GM23338 (cell line): ENCODE data around the gene LPGAT1. TPM values are rescaled to one million over a fixed set of nuclear protein-coding genes. Genes with fewer than 3 reads are reported as not detected.
A peak's percentile ranks its signal among the peaks of the same experiment; 100 is the strongest.

Experiments used
- ATAC-seq: fragments of 200-7000 bp; cut with Tn5 transposase; 3 replicates; pipeline ENCODE4 v1.9.1; 2020
- DNase-seq: peaks from one replicate; pipeline ENCODE4 v3.0.0-alpha.2; 2015; ENCODE audit warnings: low spot score
- H2AFZ ChIP-seq: fragments of 200-600 bp; sonication (generic); 2 replicates; pipeline ENCODE4 v1.8.0; 2016; ENCODE audit warnings: antibody characterized with exemption, mild to moderate bottlenecking, moderate library complexity
- H3F3A ChIP-seq: fragments of 200-600 bp; sonication (generic); replicated peaks from 2 replicates; pipeline ENCODE4 v1.8.0; 2017; ENCODE audit warnings: antibody characterized with exemption, mixed run types, low read depth
- H3K27ac ChIP-seq: fragments of 200-600 bp; sonication (generic); 2 replicates; pipeline ENCODE4 v1.6.1; 2016; ENCODE audit warnings: low read depth
- H3K27me3 ChIP-seq: fragments of 200-600 bp; sonication (generic); 2 replicates; pipeline ENCODE4 v1.8.0; 2016; ENCODE audit warnings: mild to moderate bottlenecking, mixed run types, moderate library complexity; ENCODE audit not compliant: insufficient read depth
- H3K36me3 ChIP-seq: fragments of 200-600 bp; sonication (generic); 2 replicates; pipeline ENCODE4 v1.8.0; 2016; ENCODE audit warnings: mild to moderate bottlenecking; ENCODE audit not compliant: insufficient read depth
- H3K4me1 ChIP-seq: fragments of 200-600 bp; sonication (generic); 2 replicates; pipeline ENCODE4 v1.8.0; 2016; ENCODE audit warnings: mild to moderate bottlenecking, moderate library complexity; ENCODE audit not compliant: insufficient read depth
- H3K4me2 ChIP-seq: fragments of 200-600 bp; sonication (generic); 2 replicates; pipeline ENCODE4 v1.7.1; 2017; ENCODE audit warnings: mixed run types
- H3K4me3 ChIP-seq: fragments of 200-600 bp; sonication (generic); 2 replicates; pipeline ENCODE4 v1.6.1; 2016; ENCODE audit warnings: mixed run types
- H3K79me2 ChIP-seq: fragments of 200-600 bp; sonication (generic); replicated peaks from 2 replicates; pipeline ENCODE4 v1.8.0; 2017; ENCODE audit warnings: mild to moderate bottlenecking; ENCODE audit not compliant: insufficient read depth
- H3K9me2 ChIP-seq: fragments of 200-600 bp; sonication (generic); 2 replicates; pipeline ENCODE4 v1.8.0; 2017; ENCODE audit not compliant: insufficient read depth
- H4K20me1 ChIP-seq: fragments of 200-600 bp; sonication (generic); replicated peaks from 2 replicates; pipeline ENCODE4 v1.8.0; 2017; ENCODE audit warnings: mild to moderate bottlenecking; ENCODE audit not compliant: insufficient read depth
- H3K27ac Mint-ChIP-seq: 2 replicates; pipeline ENCODE4 v1.8.0; 2020; ENCODE audit warnings: inconsistent platforms, mild to moderate bottlenecking, moderate library complexity, mixed read lengths
- H3K27me3 Mint-ChIP-seq: 3 replicates; pipeline ENCODE4 v1.8.0; 2022; ENCODE audit warnings: low read depth, mild to moderate bottlenecking, moderate library complexity, mixed read lengths, inconsistent platforms; ENCODE audit not compliant: insufficient read depth, poor library complexity
- H3K36me3 Mint-ChIP-seq: 3 replicates; pipeline ENCODE4 v1.8.0; 2021; ENCODE audit warnings: low read depth, mild to moderate bottlenecking, inconsistent platforms, moderate library complexity, mixed read lengths
- H3K4me1 Mint-ChIP-seq: 3 replicates; pipeline ENCODE4 v1.8.0; 2020; ENCODE audit warnings: mild to moderate bottlenecking, inconsistent platforms, mixed read lengths
- H3K4me3 Mint-ChIP-seq: 3 replicates; pipeline ENCODE4 v1.8.0; 2021; ENCODE audit warnings: moderate library complexity, mild to moderate bottlenecking, inconsistent platforms, mixed read lengths
- H3K9me3 Mint-ChIP-seq: 3 replicates; pipeline ENCODE4 v1.8.0; 2020; ENCODE audit warnings: moderate library complexity, mild to moderate bottlenecking, inconsistent platforms, mixed read lengths
- CREB1 ChIP-seq: fragments of 250-450 bp; sonication (Bioruptor Pico); IDR thresholded peaks from 2 replicates; pipeline ENCODE4 v1.5.0; 2020; ENCODE audit warnings: low read depth, mild to moderate bottlenecking, moderate library complexity
- EZH2phosphoT487 ChIP-seq: fragments of 200-600 bp; sonication (generic); IDR thresholded peaks from one replicate; pipeline ENCODE4 v1.8.1; 2018; ENCODE audit warnings: antibody characterized with exemption; ENCODE audit not compliant: unreplicated experiment
- JUNB ChIP-seq: IDR thresholded peaks from one replicate; pipeline ENCODE4 v1.6.1; 2016; ENCODE audit warnings: antibody characterized with exemption; ENCODE audit not compliant: unreplicated experiment
- POLR2AphosphoS5 ChIP-seq: IDR thresholded peaks from 2 replicates; pipeline ENCODE4 v1.6.1; 2016; ENCODE audit warnings: antibody characterized with exemption, low read depth
- STAT1 ChIP-seq: IDR thresholded peaks from one replicate; pipeline ENCODE4 v1.6.1; 2016; ENCODE audit warnings: antibody characterized with exemption; ENCODE audit not compliant: unreplicated experiment
- ZNF331 ChIP-seq: fragments of 250-450 bp; sonication (Bioruptor Pico); IDR thresholded peaks from 2 replicates; pipeline ENCODE4 v1.5.0; 2020; ENCODE audit warnings: low read depth, mild to moderate bottlenecking, moderate library complexity
- polyA plus RNA-seq: library from polyadenylated mRNA; unstranded; fragments of >200 nt; fragmentation: Nextera tagmentation; extraction: Ambion mirVana; gene quantifications from 2 replicates; pipeline ENCODE4 v1.2.1, GENCODE V29; 2016
- total RNA-seq: library from RNA; depleted of rRNA; stranded (reverse); fragments of >200 nt; shearing (Covaris generic); gene quantifications from 2 replicates; pipeline ENCODE4 v1.2.3, GENCODE V29; 2014
- TF ChIP-seq, protein P1 (sequence below), 2 experiments: fragments of 200-600 bp in 1 of 2; sonication (generic) in 1 of 2; conservative IDR thresholded peaks; 2 replicates each; pipeline versions ENCODE4 v1.5.1 to v1.6.1; 2016 to 2017; ENCODE audit warnings: antibody characterized with exemption in 2 of 2, low read depth in 2 of 2, mild to moderate bottlenecking in 2 of 2, moderate library complexity in 1 of 2
- TF ChIP-seq, protein P2 (sequence below): IDR thresholded peaks from 2 replicates; pipeline ENCODE4 v1.6.1; 2016; ENCODE audit warnings: antibody characterized with exemption

Gene LPGAT1
- total and polyA plus RNA-seq, 2 experiments from 2014 or later, result 3.3 to 16.4 TPM

DNA sequence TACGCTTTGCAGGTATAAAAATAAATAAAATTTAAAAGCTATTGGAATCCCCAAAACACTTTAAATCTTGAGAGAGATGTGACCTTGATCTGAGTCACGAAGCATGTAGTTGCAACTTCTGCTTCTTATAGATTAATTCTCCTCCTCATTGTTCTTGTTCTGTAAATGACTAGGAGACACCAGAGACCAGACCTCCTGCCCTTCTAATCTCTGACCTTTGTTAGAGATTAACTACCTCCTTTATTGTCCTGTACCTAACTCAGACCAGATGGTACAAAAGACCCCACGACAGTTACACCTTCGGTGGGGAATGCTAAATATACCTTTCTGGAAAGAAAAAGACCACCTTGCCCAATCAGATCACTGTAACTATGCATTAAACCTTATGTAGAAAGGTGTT, 78.2 kb downstream of the LPGAT1 start:
- H3K4me3 ChIP-seq, result no peak overlapping the region
- Mint-ChIP-seq H3K4me3 (no peak overlapping the region), H3K27me3 (no peaks in the 10 kb centered on the region), H3K27ac (peak overlapping the region; percentile 76; the same call in 1 of the 2 replicates), H3K9me3 (peaks cover 1% of the 10 kb centered on the region; the same call in 2 of the 3 replicates), H3K4me1 (peaks cover 14% of the 10 kb centered on the region), H3K36me3 (peaks cover 3% of the 10 kb centered on the region; the same call in 1 of the 3 replicates)
- no peaks in the 10 kb centered on the region for H3K4me1 ChIP-seq
- no peaks in the 10 kb centered on the region for H4K20me1 ChIP-seq
- ATAC-seq (no peak; the same call in 2 of the 3 replicates), DNase-seq (no peak)
- no peaks in the 10 kb centered on the region for H3F3A ChIP-seq
- H3K4me2 ChIP-seq, result no peak overlapping the region
- no peaks in the 10 kb centered on the region for H3K27me3 ChIP-seq
- no peaks in the 10 kb centered on the region for H3K9me2 ChIP-seq
- H2AFZ ChIP-seq, result no peak overlapping the region
- H3K27ac ChIP-seq, result no peak overlapping the region
- TF ChIP-seq JUNB (no peak), CREB1 (no peak), ZNF331 (CRISPR knock-in tag) (no peak)
- H3K36me3 ChIP-seq, result no peaks in the 10 kb centered on the region
- no peaks in the 10 kb centered on the region for H3K79me2 ChIP-seq

DNA sequence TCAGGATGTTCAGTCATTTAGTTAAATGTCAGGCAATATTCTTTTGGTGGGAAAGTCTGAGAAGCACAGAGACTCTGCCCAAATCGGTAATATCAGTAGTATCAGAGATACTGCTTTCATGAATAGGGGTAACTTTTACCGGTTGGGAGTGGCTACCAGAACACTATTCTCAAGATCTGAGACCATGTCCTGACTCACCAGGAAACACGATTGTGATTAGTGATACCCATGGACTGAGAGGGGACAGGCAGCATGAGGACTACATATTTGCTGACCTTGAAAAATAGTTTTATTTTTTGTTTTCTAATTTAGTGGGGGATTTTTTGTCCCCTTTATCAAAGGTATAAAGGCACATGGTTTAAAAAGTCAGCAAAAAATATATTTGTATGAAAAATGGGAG, 79.1 kb downstream of the LPGAT1 start:
- Mint-ChIP-seq H3K4me3 (no peak overlapping the region), H3K27ac (no peak overlapping the region)

DNA sequence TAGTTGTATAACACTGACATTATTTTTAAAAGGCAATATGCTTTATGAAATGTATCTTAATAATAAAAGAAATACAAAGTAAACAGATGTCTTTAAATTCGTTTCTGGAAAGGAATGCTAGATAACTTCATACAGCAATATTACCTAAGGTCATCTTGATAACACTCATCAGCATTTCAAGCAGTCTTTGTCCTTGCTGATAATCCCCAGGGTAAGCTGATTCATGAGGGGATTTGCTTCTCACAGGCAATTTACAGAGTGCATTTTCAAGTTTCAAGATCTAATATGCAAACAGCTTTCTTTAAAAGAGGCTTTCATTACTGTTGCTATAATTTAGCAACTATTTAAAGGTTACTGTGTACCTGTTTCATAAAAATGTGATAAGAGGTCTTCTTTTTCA, 80.0 kb downstream of the LPGAT1 start:
- no peak overlapping the region for H3K4me3 Mint-ChIP-seq
- no peaks in the 10 kb centered on the region for H3K79me2 ChIP-seq
- no peaks in the 10 kb centered on the region for H4K20me1 ChIP-seq
- H3K4me1 Mint-ChIP-seq, result peaks cover 14% of the 10 kb centered on the region
- H3K4me2 ChIP-seq, result no peak overlapping the region
- no peak for DNase-seq
- H3K9me3 Mint-ChIP-seq, result no peaks in the 10 kb centered on the region
- no peak overlapping the region for H3K27ac ChIP-seq
- no peaks in the 10 kb centered on the region for H3K27me3 Mint-ChIP-seq
- H3K4me1 ChIP-seq, result no peaks in the 10 kb centered on the region
- H3K27ac Mint-ChIP-seq, result no peak overlapping the region
- no peak overlapping the region for H2AFZ ChIP-seq
- H3K36me3 Mint-ChIP-seq, result no peaks in the 10 kb centered on the region
- H3K4me3 ChIP-seq, result no peak overlapping the region
- no peaks in the 10 kb centered on the region for H3K9me2 ChIP-seq
- no peaks in the 10 kb centered on the region for H3K36me3 ChIP-seq
- H3K27me3 ChIP-seq, result no peaks in the 10 kb centered on the region
- ATAC-seq, result no peak
- no peaks in the 10 kb centered on the region for H3F3A ChIP-seq
- no peak for TF ChIP-seq STAT1
- TF ChIP-seq, protein P1, sequence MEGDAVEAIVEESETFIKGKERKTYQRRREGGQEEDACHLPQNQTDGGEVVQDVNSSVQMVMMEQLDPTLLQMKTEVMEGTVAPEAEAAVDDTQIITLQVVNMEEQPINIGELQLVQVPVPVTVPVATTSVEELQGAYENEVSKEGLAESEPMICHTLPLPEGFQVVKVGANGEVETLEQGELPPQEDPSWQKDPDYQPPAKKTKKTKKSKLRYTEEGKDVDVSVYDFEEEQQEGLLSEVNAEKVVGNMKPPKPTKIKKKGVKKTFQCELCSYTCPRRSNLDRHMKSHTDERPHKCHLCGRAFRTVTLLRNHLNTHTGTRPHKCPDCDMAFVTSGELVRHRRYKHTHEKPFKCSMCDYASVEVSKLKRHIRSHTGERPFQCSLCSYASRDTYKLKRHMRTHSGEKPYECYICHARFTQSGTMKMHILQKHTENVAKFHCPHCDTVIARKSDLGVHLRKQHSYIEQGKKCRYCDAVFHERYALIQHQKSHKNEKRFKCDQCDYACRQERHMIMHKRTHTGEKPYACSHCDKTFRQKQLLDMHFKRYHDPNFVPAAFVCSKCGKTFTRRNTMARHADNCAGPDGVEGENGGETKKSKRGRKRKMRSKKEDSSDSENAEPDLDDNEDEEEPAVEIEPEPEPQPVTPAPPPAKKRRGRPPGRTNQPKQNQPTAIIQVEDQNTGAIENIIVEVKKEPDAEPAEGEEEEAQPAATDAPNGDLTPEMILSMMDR (conservative IDR thresholded peaks at IDR 0.05; ENCODE audit: low read depth in 2 of 2), result no peak
- TF ChIP-seq EZH2phosphoT487, result no peak
- TF ChIP-seq, protein P2, sequence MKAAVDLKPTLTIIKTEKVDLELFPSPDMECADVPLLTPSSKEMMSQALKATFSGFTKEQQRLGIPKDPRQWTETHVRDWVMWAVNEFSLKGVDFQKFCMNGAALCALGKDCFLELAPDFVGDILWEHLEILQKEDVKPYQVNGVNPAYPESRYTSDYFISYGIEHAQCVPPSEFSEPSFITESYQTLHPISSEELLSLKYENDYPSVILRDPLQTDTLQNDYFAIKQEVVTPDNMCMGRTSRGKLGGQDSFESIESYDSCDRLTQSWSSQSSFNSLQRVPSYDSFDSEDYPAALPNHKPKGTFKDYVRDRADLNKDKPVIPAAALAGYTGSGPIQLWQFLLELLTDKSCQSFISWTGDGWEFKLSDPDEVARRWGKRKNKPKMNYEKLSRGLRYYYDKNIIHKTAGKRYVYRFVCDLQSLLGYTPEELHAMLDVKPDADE, result no peak

More for the DNA sequence above, 79.1 kb downstream of the LPGAT1 start:
- Histone ChIP-seq H3K4me2 (no peak overlapping the region), H3K36me3 (no peaks in the 10 kb centered on the region), H3K27ac (no peak overlapping the region), H4K20me1 (no peaks in the 10 kb centered on the region), H3K79me2 (no peaks in the 10 kb centered on the region), H2AFZ (no peak overlapping the region), H3K4me3 (no peak overlapping the region), H3F3A (no peaks in the 10 kb centered on the region), H3K9me2 (no peaks in the 10 kb centered on the region), H3K4me1 (no peaks in the 10 kb centered on the region), H3K27me3 (no peaks in the 10 kb centered on the region)
- H3K4me1 Mint-ChIP-seq, result peaks cover 14% of the 10 kb centered on the region
- H3K27me3 Mint-ChIP-seq, result no peaks in the 10 kb centered on the region
- H3K9me3 Mint-ChIP-seq, result no peaks in the 10 kb centered on the region
- no peak for DNase-seq
- no peaks in the 10 kb centered on the region for H3K36me3 Mint-ChIP-seq
- ATAC-seq, result no peak
- TF ChIP-seq, protein P2, result no peak
- TF ChIP-seq POLR2AphosphoS5 (no peak), CREB1 (no peak)
- TF ChIP-seq, protein P1 (conservative IDR thresholded peaks at IDR 0.05; ENCODE audit: low read depth in 2 of 2), result no peak
